ENCODE measurements around the gene AKAP6.

Gene AKAP6

DNA sequence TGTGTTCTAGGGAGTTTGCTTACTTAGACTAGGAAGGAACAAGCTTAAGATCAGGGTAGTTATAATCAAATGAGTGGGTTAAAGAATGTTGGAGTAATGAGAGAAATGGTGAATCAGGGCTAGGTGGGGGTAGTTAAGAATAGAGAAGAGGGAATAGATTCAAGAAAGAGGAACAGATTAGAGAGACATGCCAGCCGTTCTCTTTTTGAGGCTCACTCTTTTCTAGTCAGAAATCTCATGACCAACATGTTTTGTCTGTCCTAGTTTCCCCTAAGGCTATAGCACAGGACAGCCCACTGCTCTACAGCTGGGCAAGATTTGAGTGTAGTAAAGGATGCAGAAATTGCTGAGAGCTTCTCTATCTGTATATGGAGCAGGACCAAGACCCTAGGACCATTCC is 258.4 kb downstream of the AKAP6 start:
- no peak for DNase-seq (ENCODE audit: low read depth in 3 of 3)

- DNase-seq (ENCODE audit: low read depth in 3 of 3) = no peak
Observed at GRCh38 chr14:32588448-32589320, 259.6 kb downstream of the AKAP6 start.

GRCh38 chr14:32590157-32590556 is 261.1 kb downstream of the AKAP6 start:
- DNase-seq (ENCODE audit: low read depth in 3 of 3) = no peak

GRCh38 chr14:32593290-32593942 is 264.3 kb downstream of the AKAP6 start:
- DNase-seq (ENCODE audit: low read depth in 3 of 3) = no peak

- no peak for DNase-seq (ENCODE audit: low read depth in 3 of 3)
Observed at GRCh38 chr14:32594766-32595165, 265.7 kb downstream of the AKAP6 start.

- no peak for DNase-seq (ENCODE audit: low read depth in 3 of 3)
Observed at GRCh38 chr14:32595497-32595896, 266.4 kb downstream of the AKAP6 start.

DNA sequence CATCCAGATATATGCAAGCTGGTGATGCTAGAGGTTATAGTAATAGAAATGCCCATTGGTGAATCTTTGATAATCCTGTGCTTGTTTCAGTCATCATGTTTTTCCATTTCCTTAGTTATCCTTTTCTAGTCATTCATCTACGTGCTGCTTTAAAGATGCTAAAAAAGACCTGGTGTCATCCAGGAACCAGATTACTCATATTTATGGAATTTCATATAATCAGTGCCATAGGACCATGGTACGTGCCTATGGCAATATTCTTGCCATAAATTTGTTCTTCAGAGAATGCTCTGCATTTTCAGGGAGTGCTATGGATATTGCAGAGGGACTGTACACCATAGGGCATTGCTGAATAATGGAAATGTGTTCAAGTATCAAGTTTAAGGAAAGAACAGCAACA is 267.3 kb downstream of the AKAP6 start:
- DNase-seq (ENCODE audit: low read depth in 3 of 3) = no peak

GRCh38 chr14:32597771-32598170 is 268.7 kb downstream of the AKAP6 start:
- DNase-seq (ENCODE audit: low read depth in 3 of 3) = no peak

GRCh38 chr14:32601069-32601468 is 272.0 kb downstream of the AKAP6 start:
- DNase-seq (ENCODE audit: low read depth in 3 of 3) = no peak

DNA sequence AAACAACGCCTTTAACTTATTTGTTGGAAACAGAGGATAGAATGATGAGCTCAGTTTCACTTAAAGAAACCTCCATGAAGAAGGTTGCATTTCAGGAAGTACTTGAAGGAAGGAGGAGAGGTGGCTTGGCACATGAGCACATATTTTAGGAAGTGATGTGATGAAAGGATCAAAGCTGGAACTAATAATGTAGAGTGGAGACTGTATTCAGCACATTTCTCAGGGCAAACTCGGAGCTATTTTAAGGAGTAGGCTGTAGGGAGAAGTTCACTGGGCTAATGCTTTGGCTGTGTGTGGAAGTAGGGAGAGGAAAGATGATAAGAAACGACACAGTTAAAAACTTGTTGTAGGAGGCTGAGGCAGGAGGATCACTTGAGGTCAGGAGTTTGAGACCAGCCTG is 272.8 kb downstream of the AKAP6 start:
- no peak for DNase-seq (ENCODE audit: low read depth in 3 of 3)

DNA sequence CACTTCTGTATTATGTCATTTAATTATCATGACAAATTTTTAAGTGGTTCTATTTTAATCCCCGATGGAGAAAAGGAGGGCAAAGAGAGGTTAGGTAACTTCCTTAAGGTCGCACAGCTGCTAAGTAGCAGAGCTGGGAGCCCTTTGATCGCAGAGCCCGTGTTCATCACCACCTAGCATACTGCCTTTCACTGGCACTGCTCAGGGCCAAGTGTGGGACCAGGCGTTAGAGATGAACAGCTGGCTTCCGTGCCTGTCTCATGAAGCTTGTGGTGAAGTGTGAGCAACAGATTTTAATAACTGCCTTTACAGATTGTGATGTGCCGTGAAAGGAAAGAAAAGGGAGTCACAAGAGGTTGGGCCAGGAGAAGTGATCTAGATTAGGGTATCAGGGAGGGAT is 273.6 kb downstream of the AKAP6 start:
- no peak for DNase-seq (ENCODE audit: low read depth in 3 of 3)

GRCh38 chr14:32603992-32604565 is 275.0 kb downstream of the AKAP6 start:
- no peak for DNase-seq (ENCODE audit: low read depth in 3 of 3)

GRCh38 chr14:32606301-32606700 is 277.2 kb downstream of the AKAP6 start:
- no peak for DNase-seq (ENCODE audit: low read depth in 3 of 3)

- DNase-seq (ENCODE audit: low read depth in 3 of 3) = no peak
Observed at GRCh38 chr14:32607399-32607798, 278.3 kb downstream of the AKAP6 start.

- no peak for DNase-seq (ENCODE audit: low read depth in 3 of 3)
Observed at GRCh38 chr14:32608857-32609256, 279.8 kb downstream of the AKAP6 start.

- DNase-seq (ENCODE audit: low read depth in 3 of 3) = no peak
Observed at GRCh38 chr14:32609388-32609787, 280.3 kb downstream of the AKAP6 start.

- DNase-seq (ENCODE audit: low read depth in 3 of 3) = no peak
Observed at GRCh38 chr14:32611752-32612151, 282.7 kb downstream of the AKAP6 start.

- no peak for DNase-seq (ENCODE audit: low read depth in 3 of 3)
Observed at GRCh38 chr14:32618991-32619390, 289.9 kb downstream of the AKAP6 start.

GRCh38 chr14:32620303-32620702 is 291.2 kb downstream of the AKAP6 start:
- no peak for DNase-seq (ENCODE audit: low read depth in 3 of 3)

DNA sequence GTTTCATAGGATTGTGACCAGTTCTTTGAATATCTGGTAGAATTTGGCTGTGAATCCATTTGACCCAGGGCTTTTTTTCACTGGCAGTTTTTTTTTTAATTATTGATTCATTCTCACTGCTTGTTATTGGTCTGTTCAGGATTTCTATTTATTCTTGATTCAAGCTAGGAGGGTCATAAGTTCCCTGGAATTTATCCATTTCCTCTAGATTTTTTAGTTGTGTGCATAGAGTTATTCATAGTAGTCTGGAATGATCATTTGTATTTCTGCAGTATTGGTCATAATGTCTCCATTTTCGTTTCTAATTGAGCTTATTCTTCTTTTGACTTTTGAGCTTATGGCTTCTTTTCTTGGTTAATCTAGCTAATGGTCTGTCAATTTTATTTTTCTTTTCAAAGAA is 291.6 kb downstream of the AKAP6 start:
- DNase-seq (ENCODE audit: low read depth in 3 of 3) = no peak

- DNase-seq (ENCODE audit: low read depth in 3 of 3) = no peak
Observed at GRCh38 chr14:32621585-32621984, 292.5 kb downstream of the AKAP6 start.

DNA sequence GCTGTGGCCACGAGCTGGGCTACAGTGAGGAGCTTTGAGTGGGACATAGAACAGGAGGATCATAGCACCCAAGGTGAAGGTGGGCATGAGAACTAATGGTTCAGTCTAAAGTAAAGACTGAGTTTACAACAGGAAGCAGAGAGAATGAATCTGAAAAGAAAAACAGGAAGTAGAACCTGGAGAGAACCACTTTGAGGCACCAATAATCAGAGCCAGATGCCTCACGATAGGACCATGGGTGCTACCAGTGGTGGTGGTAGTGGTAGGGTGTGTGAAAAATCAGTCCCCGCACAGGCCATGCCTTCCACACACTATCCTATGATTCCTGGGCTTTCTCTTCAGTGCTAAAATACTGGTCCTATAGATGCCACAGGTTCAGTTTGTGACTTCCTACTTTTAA is 293.6 kb downstream of the AKAP6 start:
- DNase-seq (ENCODE audit: low read depth in 3 of 3) = no peak
